Measurements from ENCODE around the gene TSC1. TPM values are rescaled to one million over a fixed set of nuclear protein-coding genes. Genes with fewer than 3 reads are reported as not detected.

Gene TSC1
- total RNA-seq, 1 donor = 68.4 TPM

DNA sequence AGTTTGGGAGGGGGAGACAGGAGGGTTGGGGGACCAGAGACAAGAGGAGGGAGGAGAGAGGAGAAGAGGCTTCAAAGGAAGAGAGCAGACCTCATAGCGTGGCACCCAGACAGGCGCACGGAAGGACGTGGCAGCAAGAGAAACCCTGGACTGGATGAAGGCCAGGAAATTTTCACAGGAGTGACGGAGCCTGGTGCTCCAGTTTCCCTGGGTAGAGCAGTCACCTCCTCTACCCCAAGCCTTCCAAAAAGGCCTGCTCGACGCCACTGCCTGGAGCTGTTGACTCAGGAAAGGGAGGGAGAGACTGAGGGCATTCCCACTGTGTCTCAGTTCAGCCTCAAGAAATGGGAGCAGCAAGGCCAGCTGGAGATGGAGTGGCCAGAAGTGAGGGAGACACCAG lies 85.7 kb downstream of the TSC1 start:
- H3K4me1 ChIP-seq (ENCODE audit: insufficient read depth, low read length) = peaks cover 4% of the 10 kb centered on the region
- H3K27me3 ChIP-seq (ENCODE audit: insufficient read depth, low read length) = no peaks in the 10 kb centered on the region
- H3K36me3 ChIP-seq (ENCODE audit: insufficient read depth, low read length) = no peaks in the 10 kb centered on the region
- TF ChIP-seq, protein P1, sequence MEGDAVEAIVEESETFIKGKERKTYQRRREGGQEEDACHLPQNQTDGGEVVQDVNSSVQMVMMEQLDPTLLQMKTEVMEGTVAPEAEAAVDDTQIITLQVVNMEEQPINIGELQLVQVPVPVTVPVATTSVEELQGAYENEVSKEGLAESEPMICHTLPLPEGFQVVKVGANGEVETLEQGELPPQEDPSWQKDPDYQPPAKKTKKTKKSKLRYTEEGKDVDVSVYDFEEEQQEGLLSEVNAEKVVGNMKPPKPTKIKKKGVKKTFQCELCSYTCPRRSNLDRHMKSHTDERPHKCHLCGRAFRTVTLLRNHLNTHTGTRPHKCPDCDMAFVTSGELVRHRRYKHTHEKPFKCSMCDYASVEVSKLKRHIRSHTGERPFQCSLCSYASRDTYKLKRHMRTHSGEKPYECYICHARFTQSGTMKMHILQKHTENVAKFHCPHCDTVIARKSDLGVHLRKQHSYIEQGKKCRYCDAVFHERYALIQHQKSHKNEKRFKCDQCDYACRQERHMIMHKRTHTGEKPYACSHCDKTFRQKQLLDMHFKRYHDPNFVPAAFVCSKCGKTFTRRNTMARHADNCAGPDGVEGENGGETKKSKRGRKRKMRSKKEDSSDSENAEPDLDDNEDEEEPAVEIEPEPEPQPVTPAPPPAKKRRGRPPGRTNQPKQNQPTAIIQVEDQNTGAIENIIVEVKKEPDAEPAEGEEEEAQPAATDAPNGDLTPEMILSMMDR (IDR thresholded peaks at IDR 0.05; ENCODE audit: extremely low read depth, low read depth, low read length) = no peak
- H3K4me2 ChIP-seq (ENCODE audit: insufficient read depth, low read length) = no peak overlapping the region
- H3K4me3 ChIP-seq (ENCODE audit: insufficient read depth, low read length) = no peak overlapping the region
- no peaks in the 10 kb centered on the region for H3K9me3 ChIP-seq (ENCODE audit: low read depth, low read length)
- DNase-seq (ENCODE audit: insufficient read length, low spot score, missing footprints) = no peak
- no peaks in the 10 kb centered on the region for H4K20me1 ChIP-seq (ENCODE audit: insufficient read depth, low read length)
- no peak overlapping the region for H2AFZ ChIP-seq (ENCODE audit: low read length)
- no peak overlapping the region for H3K27ac ChIP-seq (ENCODE audit: low read depth, low read length)
- no peaks in the 10 kb centered on the region for H3K79me2 ChIP-seq (ENCODE audit: insufficient read depth, low read length)

DNA sequence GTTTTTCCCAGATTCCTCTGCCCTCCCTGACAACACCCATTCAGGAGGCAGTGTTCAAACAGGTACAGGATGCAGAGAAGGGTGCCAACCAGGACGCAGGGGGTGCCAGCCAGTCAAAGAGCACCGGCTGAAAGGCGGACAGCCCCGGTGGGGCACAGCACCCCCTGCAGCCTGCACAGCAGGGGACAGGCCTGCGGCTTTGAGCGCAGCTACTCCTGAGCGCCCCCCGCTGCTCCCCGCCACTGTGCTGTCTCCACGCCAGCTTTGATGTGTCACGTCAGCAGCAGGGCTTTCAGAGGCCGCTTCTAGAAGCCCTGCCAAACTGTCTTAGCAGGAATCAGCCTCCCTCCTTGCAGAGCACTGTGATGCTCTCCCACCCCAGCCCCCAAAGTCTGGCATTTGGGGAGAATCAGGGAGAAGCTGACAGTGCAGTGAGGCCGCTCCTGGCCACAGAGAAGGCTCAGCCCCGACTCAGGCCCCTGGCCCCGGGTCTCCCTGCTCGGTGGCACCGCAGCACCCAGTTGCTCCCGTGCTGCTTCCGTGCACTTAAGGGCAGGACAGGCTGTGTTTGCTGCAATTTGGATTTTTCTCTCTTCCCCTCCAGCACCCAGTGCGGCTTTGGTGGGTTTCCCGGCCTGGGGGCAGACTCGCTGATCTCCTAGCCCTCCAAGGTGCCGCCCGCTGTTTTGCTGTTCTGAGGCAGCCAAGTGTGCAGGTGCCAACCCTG lies 86.6 kb downstream of the TSC1 start:
- Histone ChIP-seq H4K20me1 (ENCODE audit: insufficient read depth, low read length) (no peaks in the 10 kb centered on the region), H3K4me1 (ENCODE audit: insufficient read depth, low read length) (peaks cover 4% of the 10 kb centered on the region), H3K4me2 (ENCODE audit: insufficient read depth, low read length) (peak overlapping the region; percentile 39), H3K27ac (ENCODE audit: low read depth, low read length) (no peak overlapping the region), H3K9me3 (ENCODE audit: low read depth, low read length) (no peaks in the 10 kb centered on the region), H2AFZ (ENCODE audit: low read length) (no peak overlapping the region), H3K36me3 (ENCODE audit: insufficient read depth, low read length) (no peaks in the 10 kb centered on the region), H3K79me2 (ENCODE audit: insufficient read depth, low read length) (no peaks in the 10 kb centered on the region), H3K27me3 (ENCODE audit: insufficient read depth, low read length) (no peaks in the 10 kb centered on the region), H3K4me3 (ENCODE audit: insufficient read depth, low read length) (no peak overlapping the region)
- DNase-seq (ENCODE audit: insufficient read length, low spot score, missing footprints) = no peak
- TF ChIP-seq, protein P1 (IDR thresholded peaks at IDR 0.05; ENCODE audit: extremely low read depth, low read depth, low read length) = no peak

DNA sequence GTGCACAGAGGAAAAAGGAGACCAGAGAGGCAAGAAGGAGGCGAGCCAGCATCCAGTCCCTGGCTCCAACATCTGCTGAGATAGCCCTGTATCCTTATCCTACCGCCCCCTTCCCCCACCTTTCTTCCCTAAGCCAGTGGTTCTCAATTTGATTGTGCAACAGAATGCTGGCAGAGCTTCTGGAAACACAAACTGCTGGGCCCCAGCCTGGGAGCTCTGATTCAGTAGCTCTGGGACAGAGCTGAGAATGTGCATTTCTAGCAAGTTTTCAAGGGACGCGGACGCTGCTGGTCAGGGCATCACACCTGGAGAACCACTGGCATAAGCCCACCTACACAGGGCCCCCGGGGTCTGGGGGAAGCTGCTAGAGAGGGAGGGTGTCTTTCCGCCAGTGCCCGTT lies 87.4 kb downstream of the TSC1 start:
- Histone ChIP-seq H4K20me1 (ENCODE audit: insufficient read depth, low read length) (no peaks in the 10 kb centered on the region), H3K27me3 (ENCODE audit: insufficient read depth, low read length) (no peaks in the 10 kb centered on the region), H3K4me3 (ENCODE audit: insufficient read depth, low read length) (no peak overlapping the region), H3K4me1 (ENCODE audit: insufficient read depth, low read length) (peaks cover 4% of the 10 kb centered on the region), H3K79me2 (ENCODE audit: insufficient read depth, low read length) (no peaks in the 10 kb centered on the region), H3K27ac (ENCODE audit: low read depth, low read length) (no peak overlapping the region), H2AFZ (ENCODE audit: low read length) (peak overlapping the region; percentile 65), H3K4me2 (ENCODE audit: insufficient read depth, low read length) (peak overlapping the region; percentile 39), H3K36me3 (ENCODE audit: insufficient read depth, low read length) (no peaks in the 10 kb centered on the region), H3K9me3 (ENCODE audit: low read depth, low read length) (no peaks in the 10 kb centered on the region)
- DNase-seq (ENCODE audit: insufficient read length, low spot score, missing footprints) = peak; percentile 94
- TF ChIP-seq, protein P1 (IDR thresholded peaks at IDR 0.05; ENCODE audit: extremely low read depth, low read depth, low read length) = no peak

DNA sequence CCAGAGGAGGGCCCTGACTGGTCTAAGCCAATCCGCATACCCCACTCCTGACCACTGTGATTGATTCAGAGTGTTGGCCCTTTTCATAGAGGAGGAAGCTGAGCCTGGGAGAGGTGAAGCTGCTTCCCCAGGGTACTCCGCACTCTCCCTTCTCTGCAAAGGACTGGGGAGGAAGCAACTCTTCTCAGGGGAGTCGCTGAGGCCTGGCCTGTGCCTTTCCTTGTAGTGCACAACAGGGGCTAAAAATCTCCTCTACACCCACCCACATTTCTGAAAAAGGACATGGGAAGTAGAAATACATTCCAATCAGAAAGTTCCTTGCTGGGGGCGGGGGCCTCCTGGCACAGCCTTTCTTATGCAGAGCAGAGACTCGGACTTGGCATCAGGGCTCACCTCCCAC lies 88.5 kb downstream of the TSC1 start:
- H3K27me3 ChIP-seq (ENCODE audit: insufficient read depth, low read length) = no peaks in the 10 kb centered on the region
- no peaks in the 10 kb centered on the region for H3K79me2 ChIP-seq (ENCODE audit: insufficient read depth, low read length)
- H3K36me3 ChIP-seq (ENCODE audit: insufficient read depth, low read length) = no peaks in the 10 kb centered on the region
- no peak overlapping the region for H3K4me2 ChIP-seq (ENCODE audit: insufficient read depth, low read length)
- H4K20me1 ChIP-seq (ENCODE audit: insufficient read depth, low read length) = no peaks in the 10 kb centered on the region
- H3K9me3 ChIP-seq (ENCODE audit: low read depth, low read length) = no peaks in the 10 kb centered on the region
- H3K27ac ChIP-seq (ENCODE audit: low read depth, low read length) = no peak overlapping the region
- TF ChIP-seq, protein P1 (IDR thresholded peaks at IDR 0.05; ENCODE audit: extremely low read depth, low read depth, low read length) = no peak
- peaks cover 4% of the 10 kb centered on the region for H3K4me1 ChIP-seq (ENCODE audit: insufficient read depth, low read length)
- no peak overlapping the region for H2AFZ ChIP-seq (ENCODE audit: low read length)
- no peak overlapping the region for H3K4me3 ChIP-seq (ENCODE audit: insufficient read depth, low read length)
- no peak for DNase-seq (ENCODE audit: insufficient read length, low spot score, missing footprints)

Data from osteoblast (primary cell).